ENCODE data around the gene ATP7A. TPM values are rescaled to one million over a fixed set of nuclear protein-coding genes. Genes with fewer than 3 reads are reported as not detected.

ATP7A gene
- total RNA-seq, 4 donors from 2014 or later, result 4.0 to 6.3 (median 5.1) TPM

DNA sequence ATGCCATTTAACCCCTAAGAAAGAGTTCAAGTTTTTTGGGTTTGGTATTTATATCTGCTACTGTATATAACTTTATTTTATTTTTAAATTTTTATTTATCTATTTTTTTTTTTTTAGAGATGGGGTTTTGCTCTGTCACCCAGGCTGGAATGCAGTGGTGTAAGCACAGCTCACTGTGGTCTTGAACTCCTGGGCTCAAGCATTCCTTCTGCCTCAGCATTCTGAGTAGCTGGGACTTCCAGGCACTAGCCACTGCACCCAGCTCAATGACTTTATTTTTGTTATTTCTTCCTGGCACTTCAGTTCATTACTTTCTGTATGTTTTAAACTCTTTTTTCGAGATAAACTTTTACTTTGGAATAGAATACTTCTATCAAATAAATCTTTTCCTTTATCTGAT, 101.4 kb downstream of the ATP7A start:
- Histone ChIP-seq H3K27me3 (no peaks in the 10 kb centered on the region), H3K4me3 (no peak overlapping the region), H3K9me3 (no peaks in the 10 kb centered on the region), H3K27ac (no peak overlapping the region), H3K36me3 (no peaks in the 10 kb centered on the region), H3K4me1 (no peaks in the 10 kb centered on the region)
- no peak for ATAC-seq
- intact Hi-C loops (cut with DNase I; ENCODE audit: low total_unique reads) (no loop called here), in situ Hi-C loops (cut with MboI; ENCODE audit: low sequenced_read_pairs in 4 of 4) (no loop called here)
- DNase-seq, result no peak
- TF ChIP-seq POLR2A (IDR thresholded peaks at IDR 0.05), result no peak
- TF ChIP-seq, protein P1, sequence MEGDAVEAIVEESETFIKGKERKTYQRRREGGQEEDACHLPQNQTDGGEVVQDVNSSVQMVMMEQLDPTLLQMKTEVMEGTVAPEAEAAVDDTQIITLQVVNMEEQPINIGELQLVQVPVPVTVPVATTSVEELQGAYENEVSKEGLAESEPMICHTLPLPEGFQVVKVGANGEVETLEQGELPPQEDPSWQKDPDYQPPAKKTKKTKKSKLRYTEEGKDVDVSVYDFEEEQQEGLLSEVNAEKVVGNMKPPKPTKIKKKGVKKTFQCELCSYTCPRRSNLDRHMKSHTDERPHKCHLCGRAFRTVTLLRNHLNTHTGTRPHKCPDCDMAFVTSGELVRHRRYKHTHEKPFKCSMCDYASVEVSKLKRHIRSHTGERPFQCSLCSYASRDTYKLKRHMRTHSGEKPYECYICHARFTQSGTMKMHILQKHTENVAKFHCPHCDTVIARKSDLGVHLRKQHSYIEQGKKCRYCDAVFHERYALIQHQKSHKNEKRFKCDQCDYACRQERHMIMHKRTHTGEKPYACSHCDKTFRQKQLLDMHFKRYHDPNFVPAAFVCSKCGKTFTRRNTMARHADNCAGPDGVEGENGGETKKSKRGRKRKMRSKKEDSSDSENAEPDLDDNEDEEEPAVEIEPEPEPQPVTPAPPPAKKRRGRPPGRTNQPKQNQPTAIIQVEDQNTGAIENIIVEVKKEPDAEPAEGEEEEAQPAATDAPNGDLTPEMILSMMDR (IDR thresholded peaks at IDR 0.05 in 4 of 5, conservative IDR thresholded peaks at IDR 0.05 in 1 of 5), result no peak

- H3K27ac ChIP-seq, result no peak overlapping the region
- DNase-seq (no peak), ATAC-seq (no peak)
- intact Hi-C loops (cut with DNase I; ENCODE audit: low total_unique reads), result loop anchor here (5.0 kb wide), 1 partner anchor 108 kb away; the partner anchor contains the start of gene ATP7A
- H3K4me3 ChIP-seq, result no peak overlapping the region
- no peaks in the 10 kb centered on the region for H3K4me1 ChIP-seq
- no peaks in the 10 kb centered on the region for H3K9me3 ChIP-seq
- no peaks in the 10 kb centered on the region for H3K27me3 ChIP-seq
- no peaks in the 10 kb centered on the region for H3K36me3 ChIP-seq
- TF ChIP-seq, protein P1 (IDR thresholded peaks at IDR 0.05 in 4 of 5, conservative IDR thresholded peaks at IDR 0.05 in 1 of 5), result no peak
- TF ChIP-seq POLR2A (IDR thresholded peaks at IDR 0.05), result no peak
- in situ Hi-C loops (cut with MboI; ENCODE audit: low sequenced_read_pairs in 4 of 4), result loop anchor here in 1 of 4 donors (10.0 kb wide), 1 partner anchor 105 kb away; the partner anchor contains the start of gene ATP7A
Measured at GRCh38 chrX:78019586-78020483, 109.3 kb downstream of the ATP7A start.

GRCh38 chrX:78024349-78025059, 114.0 kb downstream of the ATP7A start:
- H3K36me3 ChIP-seq, result no peaks in the 10 kb centered on the region
- no peak for TF ChIP-seq POLR2A (IDR thresholded peaks at IDR 0.05)
- TF ChIP-seq, protein P1 (IDR thresholded peaks at IDR 0.05 in 4 of 5, conservative IDR thresholded peaks at IDR 0.05 in 1 of 5), result peak; percentile 24 to 53 (median 31)
- ATAC-seq (no peak), DNase-seq (no peak)
- H3K9me3 ChIP-seq, result no peaks in the 10 kb centered on the region
- no peak overlapping the region for H3K27ac ChIP-seq
- intact Hi-C loops (cut with DNase I; ENCODE audit: low total_unique reads), result loop anchor here (5.0 kb wide), 1 partner anchor 112 kb away; the partner anchor contains the start of gene ATP7A
- H3K27me3 ChIP-seq, result no peaks in the 10 kb centered on the region
- H3K4me3 ChIP-seq, result no peak overlapping the region
- no peaks in the 10 kb centered on the region for H3K4me1 ChIP-seq
- in situ Hi-C loops (cut with MboI; ENCODE audit: low sequenced_read_pairs in 4 of 4), result loop anchor here in 1 of 4 donors (10.0 kb wide), 1 partner anchor 110 kb away; the partner anchor contains the start of gene ATP7A

GRCh38 chrX:78027798-78028197, 117.3 kb downstream of the ATP7A start:
- Histone ChIP-seq H3K9me3 (no peaks in the 10 kb centered on the region), H3K36me3 (no peaks in the 10 kb centered on the region), H3K4me3 (no peak overlapping the region), H3K27ac (no peak overlapping the region), H3K27me3 (no peaks in the 10 kb centered on the region), H3K4me1 (no peaks in the 10 kb centered on the region)
- DNase-seq (no peak), ATAC-seq (no peak)
- in situ Hi-C loops (cut with MboI; ENCODE audit: low sequenced_read_pairs in 4 of 4), result loop anchor here in 1 of 4 donors (10.0 kb wide), 1 partner anchor 113 kb away; the partner anchor contains the start of gene ATP7A
- intact Hi-C loops (cut with DNase I; ENCODE audit: low total_unique reads), result no loop called here
- no peak for TF ChIP-seq POLR2A (IDR thresholded peaks at IDR 0.05)
- TF ChIP-seq, protein P1 (IDR thresholded peaks at IDR 0.05 in 4 of 5, conservative IDR thresholded peaks at IDR 0.05 in 1 of 5), result no peak
